COLO829 (cell line): ENCODE results near the gene SPAAR.
"Not testable (repeated sequence)": the region's sequence is repeated elsewhere in the genome, so short reads cannot be mapped to it uniquely, and the experiment has no call there.

Experiments used
- DNase-seq: peaks from one replicate; pipeline ENCODE4 v3.0.0; 2012; ENCODE audit warnings: low spot score

The SPAAR gene

GRCh38 chr9:35909274-35909673, at the start of gene SPAAR:
Gene SPAAR, plus strand, starts transcription at chr9:35909490. Its CDS starts 974 bp downstream, at chr9:35910464.
- no peak for DNase-seq

- DNase-seq: no peak
Measured at GRCh38 chr9:35859990-35860339, 49.3 kb upstream of the SPAAR start.

- no peak for DNase-seq
Measured at GRCh38 chr9:35861161-35861897, 48.0 kb upstream of the SPAAR start.

GRCh38 chr9:35862328-35862727, 47.0 kb upstream of the SPAAR start:
- DNase-seq: no peak

- DNase-seq: no peak
Measured at GRCh38 chr9:35863583-35863982, 45.7 kb upstream of the SPAAR start.

GRCh38 chr9:35864695-35865255, 44.5 kb upstream of the SPAAR start:
- DNase-seq: no peak

GRCh38 chr9:35867538-35867937, 41.8 kb upstream of the SPAAR start:
- DNase-seq: no peak

- DNase-seq: no peak
Measured at GRCh38 chr9:35868933-35869332, 40.4 kb upstream of the SPAAR start.

GRCh38 chr9:35869621-35870216, 39.6 kb upstream of the SPAAR start:
- DNase-seq: no peak

GRCh38 chr9:35870351-35870923, 38.9 kb upstream of the SPAAR start, which contains the start of gene OR13J1:
Gene OR13J1, minus strand, starts transcription at chr9:35870401. Its CDS starts 0 bp downstream, at chr9:35870401.
- no peak for DNase-seq

- DNase-seq: no peak
Measured at GRCh38 chr9:35871545-35871944, 37.7 kb upstream of the SPAAR start.

- DNase-seq: no peak
Measured at GRCh38 chr9:35872505-35872904, 36.8 kb upstream of the SPAAR start.

- DNase-seq: peak; percentile 90
Measured at GRCh38 chr9:35882263-35882848, 26.9 kb upstream of the SPAAR start.

- DNase-seq: no peak
Measured at GRCh38 chr9:35882996-35883395, 26.3 kb upstream of the SPAAR start.

- DNase-seq: not testable (repeated sequence)
Measured at GRCh38 chr9:35884908-35885307, 24.4 kb upstream of the SPAAR start.

GRCh38 chr9:35891646-35892045, 17.6 kb upstream of the SPAAR start:
- no peak for DNase-seq

- no peak for DNase-seq
Measured at GRCh38 chr9:35892051-35892450, 17.2 kb upstream of the SPAAR start.

GRCh38 chr9:35896570-35896969, 12.7 kb upstream of the SPAAR start:
- DNase-seq: no peak

- DNase-seq: not testable (repeated sequence)
Measured at GRCh38 chr9:35897376-35898099, 11.8 kb upstream of the SPAAR start.

- no peak for DNase-seq
Measured at GRCh38 chr9:35898337-35898736, 11.0 kb upstream of the SPAAR start.

- DNase-seq: no peak
Measured at GRCh38 chr9:35899021-35899420, 10.3 kb upstream of the SPAAR start.

GRCh38 chr9:35903049-35903448, 6.2 kb upstream of the SPAAR start:
- DNase-seq: peak; percentile 76
